Spinal cord (tissue), 10 donors: Measurements from ENCODE around the gene CRHR2. TPM values are rescaled to one million over a fixed set of nuclear protein-coding genes. Genes with fewer than 3 reads are reported as not detected.

ENCODE experiments used
- DNase-seq, 6 donors: peaks; one replicate each; pipeline versions ENCODE4 v3.0.0 to v3.0.0-alpha.2; 2013 to 2015; ENCODE audit warnings: low spot score in 6 of 6, low read depth in 4 of 6
- H3K27ac ChIP-seq: one replicate; pipeline ENCODE4 v1.5.1; 2013; ENCODE audit warnings: low read depth, low read length, control low read depth
- H3K27me3 ChIP-seq: one replicate; pipeline ENCODE4 v1.6.1; 2013; ENCODE audit warnings: low read length; ENCODE audit not compliant: control insufficient read depth, insufficient read depth
- H3K36me3 ChIP-seq: one replicate; pipeline ENCODE4 v1.6.1; 2013; ENCODE audit warnings: low read length; ENCODE audit not compliant: control insufficient read depth, insufficient read depth
- H3K4me1 ChIP-seq: one replicate; pipeline ENCODE4 v1.6.1; 2013; ENCODE audit warnings: low read length; ENCODE audit not compliant: control insufficient read depth, insufficient read depth
- H3K4me3 ChIP-seq: one replicate; pipeline ENCODE4 v1.5.1; 2013; ENCODE audit warnings: low read depth, low read length, control low read depth
- H3K9me3 ChIP-seq: one replicate; pipeline ENCODE4 v1.6.1; 2013; ENCODE audit warnings: low read length; ENCODE audit not compliant: control insufficient read depth, insufficient read depth
- WGBS: methylation state at CpG from one replicate; pipeline ENCODE4 v1.1.5; 2013; ENCODE audit warnings: missing lambda C conversion rate; ENCODE audit not compliant: insufficient coverage; 5-methylcytosine and 5-hydroxymethylcytosine counted together
- polyA plus RNA-seq, 2 donors: library from polyadenylated mRNA; unstranded; fragments of 120-200 nt; gene quantifications; one replicate each; pipeline ENCODE4 v1.2.1, GENCODE V29; 2013; ENCODE audit not compliant: insufficient read length in 2 of 2
- total RNA-seq, 2 donors: library from RNA; depleted of rRNA in 1 of 2; stranded (reverse); fragments of 120-200 nt in 1 of 2; fragments of >200 nt in 1 of 2; gene quantifications; one replicate each; pipeline versions ENCODE4 v1.2.3 to v1.2.4, GENCODE V29; 2013 to 2014
- donor health status: healthy.

Gene CRHR2
- total and polyA plus RNA-seq, 4 donors = 0.89 to 2.6 (median 2.0) TPM

DNA sequence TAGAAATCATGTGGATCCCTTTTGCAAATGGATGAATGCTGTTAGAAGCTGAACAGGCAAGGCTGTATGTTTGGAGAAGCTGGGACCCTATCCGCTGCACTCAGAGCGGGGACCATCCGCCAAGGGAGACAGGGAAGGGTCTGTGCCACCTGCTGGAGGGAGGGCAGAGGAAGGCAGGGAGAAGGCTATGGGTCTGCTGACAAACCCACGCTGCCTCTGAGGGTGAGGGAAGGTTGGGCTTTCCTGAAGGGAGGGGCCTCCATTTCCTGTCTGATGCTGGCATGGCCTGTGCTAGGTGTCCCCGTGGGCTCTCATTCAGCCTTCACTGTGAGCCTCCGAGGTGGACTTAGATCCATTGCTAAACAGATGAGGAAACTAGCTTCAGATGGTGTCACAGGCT lies 5.3 kb upstream of the CRHR2 start:
- DNase-seq = no peak
- H3K4me1 ChIP-seq = peaks cover 31% of the 10 kb centered on the region
- WGBS = 82% methylated on average over 6 of the region's 6 CpGs

GRCh38 chr7:30684351-30684750 lies 2.1 kb upstream of the CRHR2 start:
- H3K4me1 ChIP-seq = peaks cover 49% of the 10 kb centered on the region
- no CpG with 5 or more reads among the region's 2 CpGs for WGBS
- no peaks in the 10 kb centered on the region for H3K9me3 ChIP-seq
- H3K4me3 ChIP-seq = no peak overlapping the region
- peaks cover 43% of the 10 kb centered on the region for H3K27me3 ChIP-seq
- no peak for DNase-seq
- H3K36me3 ChIP-seq = no peaks in the 10 kb centered on the region
- no peak overlapping the region for H3K27ac ChIP-seq

More for the DNA sequence above, 5.3 kb upstream of the CRHR2 start:
- Histone ChIP-seq H3K9me3 (no peaks in the 10 kb centered on the region), H3K27me3 (peaks cover 10% of the 10 kb centered on the region), H3K27ac (no peak overlapping the region), H3K36me3 (no peaks in the 10 kb centered on the region), H3K4me3 (no peak overlapping the region)

- Histone ChIP-seq H3K27ac (no peak overlapping the region), H3K36me3 (no peaks in the 10 kb centered on the region), H3K4me1 (peaks cover 45% of the 10 kb centered on the region), H3K9me3 (no peaks in the 10 kb centered on the region), H3K4me3 (no peak overlapping the region), H3K27me3 (peaks cover 43% of the 10 kb centered on the region)
- 59% methylated on average over 3 of the region's 3 CpGs for WGBS
- DNase-seq = peak in 3 of 6 donors; percentile 20 to 77 (median 70)
These were observed 1.6 kb upstream of the CRHR2 start for GRCh38 chr7:30683816-30684215.

DNA sequence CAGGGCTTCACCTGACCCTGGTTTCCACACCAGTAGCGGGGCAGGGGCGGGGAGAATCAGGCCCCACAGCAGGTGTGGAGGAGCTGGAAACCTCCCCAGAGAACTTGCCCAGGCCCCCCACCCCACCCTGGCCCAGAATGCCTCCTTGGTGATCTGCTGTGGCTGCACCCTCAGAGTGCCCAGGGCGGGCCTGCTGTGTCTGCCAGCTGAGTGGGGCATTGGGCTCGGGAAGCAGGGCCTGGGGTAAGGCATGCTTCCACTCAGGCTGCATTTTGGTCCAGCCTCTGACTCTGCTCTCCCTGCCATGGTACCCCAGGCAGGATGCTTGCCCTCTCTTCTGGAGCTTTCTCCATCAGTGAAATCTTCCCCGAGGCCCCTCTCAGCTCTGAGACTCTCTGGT lies 1.1 kb upstream of the CRHR2 start:
- H3K27ac ChIP-seq = no peak overlapping the region
- no peak overlapping the region for H3K4me3 ChIP-seq
- H3K27me3 ChIP-seq = peaks cover 43% of the 10 kb centered on the region
- 87% methylated on average over 3 of the region's 5 CpGs for WGBS
- DNase-seq = no peak
- no peaks in the 10 kb centered on the region for H3K36me3 ChIP-seq
- H3K4me1 ChIP-seq = peaks cover 40% of the 10 kb centered on the region
- no peaks in the 10 kb centered on the region for H3K9me3 ChIP-seq

DNA sequence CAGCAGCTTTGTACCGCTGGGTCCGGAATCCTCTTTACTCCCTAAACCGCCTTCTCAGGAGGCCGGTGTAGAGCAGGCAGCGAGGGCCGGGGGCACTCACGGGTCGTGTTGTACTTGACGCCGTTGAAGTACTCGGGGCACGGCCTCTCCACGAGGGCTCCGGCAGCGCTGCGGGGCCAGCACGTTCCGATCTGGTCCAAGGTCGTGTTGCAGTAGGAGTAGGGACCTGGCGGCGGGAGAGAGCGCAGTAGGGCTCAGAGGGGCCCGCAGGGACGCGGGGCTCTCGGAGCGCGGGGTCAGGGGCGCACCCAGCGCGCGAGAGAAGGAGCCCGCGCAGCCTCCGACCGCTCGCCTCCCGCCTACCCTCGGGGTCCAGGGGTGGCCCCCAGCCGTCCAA lies 443 bp downstream of the CRHR2 start:
- Histone ChIP-seq H3K27ac (no peak overlapping the region), H3K27me3 (peaks cover 46% of the 10 kb centered on the region)
- under 1% methylated on average over 40 of the region's 40 CpGs for WGBS

DNA sequence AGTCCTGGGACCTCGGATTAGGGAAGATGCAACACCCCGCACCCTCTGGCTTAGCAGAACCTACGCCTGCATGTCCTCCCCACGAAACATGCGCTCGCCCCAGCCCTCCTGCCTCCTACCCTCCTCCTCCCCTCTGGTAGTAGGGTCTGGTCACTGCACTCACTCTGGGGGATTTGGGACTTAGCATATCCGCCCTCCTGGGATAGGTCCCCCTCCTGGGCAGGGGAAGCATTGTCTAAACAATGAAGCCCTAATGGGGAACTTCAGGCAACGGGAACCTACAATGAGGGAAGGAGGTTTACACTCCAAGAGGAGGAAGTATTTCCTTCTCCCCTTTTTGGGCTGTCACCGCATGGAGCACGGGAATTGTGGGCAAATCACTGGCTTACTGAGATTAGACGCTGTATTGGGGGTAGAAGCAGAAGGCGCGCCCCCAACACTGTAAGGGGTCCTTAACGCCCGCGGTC lies 892 bp downstream of the CRHR2 start:
- H3K4me3 ChIP-seq = no peak overlapping the region
- peaks cover 32% of the 10 kb centered on the region for H3K4me1 ChIP-seq

More for the DNA sequence above, 443 bp downstream of the CRHR2 start:
- peak in 1 of 6 donors; percentile 34 for DNase-seq
- Histone ChIP-seq H3K36me3 (no peaks in the 10 kb centered on the region), H3K4me3 (peak overlapping the region; percentile 13), H3K4me1 (peaks cover 32% of the 10 kb centered on the region), H3K9me3 (no peaks in the 10 kb centered on the region)

GRCh38 chr7:30679664-30680063 lies 2.6 kb downstream of the CRHR2 start:
- 19% methylated on average over 2 of the region's 2 CpGs for WGBS
- Histone ChIP-seq H3K36me3 (no peaks in the 10 kb centered on the region), H3K9me3 (no peaks in the 10 kb centered on the region), H3K27me3 (peaks cover 46% of the 10 kb centered on the region), H3K27ac (no peak overlapping the region), H3K4me1 (peaks cover 32% of the 10 kb centered on the region), H3K4me3 (no peak overlapping the region)
- DNase-seq = peak in 1 of 6 donors; percentile 14

More for the DNA sequence above, 892 bp downstream of the CRHR2 start:
- WGBS = 10% methylated on average over 10 of the region's 16 CpGs
- DNase-seq = no peak
- no peaks in the 10 kb centered on the region for H3K9me3 ChIP-seq
- no peaks in the 10 kb centered on the region for H3K36me3 ChIP-seq
- H3K27me3 ChIP-seq = peaks cover 46% of the 10 kb centered on the region
- no peak overlapping the region for H3K27ac ChIP-seq

DNA sequence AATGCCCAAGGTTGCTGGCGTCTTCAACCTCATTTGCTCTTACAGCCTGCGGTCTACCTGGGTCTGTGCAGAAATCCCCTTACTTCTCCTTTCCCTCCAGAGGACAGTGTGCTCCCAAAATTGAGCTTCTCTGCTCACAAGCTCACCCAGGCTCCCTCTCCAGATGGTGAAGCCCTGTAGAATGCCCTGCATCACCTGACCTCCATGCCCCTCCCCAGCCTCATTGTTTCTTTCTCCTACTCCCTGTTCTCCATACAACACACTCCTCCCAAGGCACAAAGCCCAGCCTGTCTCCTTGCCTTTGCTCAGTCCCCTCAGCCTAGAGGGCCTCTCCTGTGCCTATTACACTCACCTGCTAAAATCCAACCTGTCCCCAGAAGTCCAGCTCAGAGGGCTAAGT lies 3.5 kb downstream of the CRHR2 start:
- Histone ChIP-seq H3K27me3 (peaks cover 44% of the 10 kb centered on the region), H3K9me3 (no peaks in the 10 kb centered on the region), H3K4me1 (peaks cover 33% of the 10 kb centered on the region), H3K36me3 (no peaks in the 10 kb centered on the region), H3K27ac (no peak overlapping the region), H3K4me3 (no peak overlapping the region)
- WGBS = 89% methylated on average over 2 of the region's 2 CpGs
- no peak for DNase-seq

DNA sequence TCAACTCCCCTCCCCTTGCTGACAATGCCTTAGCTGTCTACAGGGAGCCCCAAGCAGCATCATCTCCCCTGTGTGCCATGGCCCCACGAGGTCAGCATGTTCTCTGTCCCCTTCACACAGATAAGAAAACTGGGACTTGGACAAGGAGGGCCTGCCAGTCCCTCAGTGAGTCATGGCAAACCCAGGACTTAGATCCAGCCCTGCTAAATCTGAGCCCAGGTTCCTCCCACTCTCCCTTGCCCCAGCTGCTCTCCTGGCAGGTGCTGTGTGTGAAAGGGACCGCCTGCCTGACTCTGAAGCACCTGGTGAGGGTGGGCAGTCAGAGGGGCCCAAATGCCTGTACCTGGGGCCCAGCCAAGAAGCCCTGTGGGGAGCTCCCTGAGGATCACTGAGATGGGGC lies 7.4 kb downstream of the CRHR2 start:
- Histone ChIP-seq H3K9me3 (no peaks in the 10 kb centered on the region), H3K4me1 (peaks cover 4% of the 10 kb centered on the region), H3K36me3 (no peaks in the 10 kb centered on the region), H3K27ac (no peak overlapping the region), H3K27me3 (peaks cover 8% of the 10 kb centered on the region), H3K4me3 (no peak overlapping the region)
- WGBS = 42% methylated on average over 2 of the region's 2 CpGs
- DNase-seq = no peak

- Histone ChIP-seq H3K4me3 (no peak overlapping the region), H3K27me3 (peaks cover 3% of the 10 kb centered on the region), H3K4me1 (peaks cover 4% of the 10 kb centered on the region), H3K27ac (no peak overlapping the region), H3K36me3 (no peaks in the 10 kb centered on the region), H3K9me3 (no peaks in the 10 kb centered on the region)
- WGBS = 43% methylated on average over 1 of the region's 1 CpG
- no peak for DNase-seq
These were observed 7.8 kb downstream of the CRHR2 start for GRCh38 chr7:30674420-30674819.
